Stromal cell of bone marrow (primary cell): ENCODE results near the gene KLHL40.

Source experiments
- DNase-seq: peaks from one replicate; pipeline ENCODE4 v3.0.0-alpha.2; 2012; ENCODE audit warnings: low read depth

KLHL40 gene

DNA sequence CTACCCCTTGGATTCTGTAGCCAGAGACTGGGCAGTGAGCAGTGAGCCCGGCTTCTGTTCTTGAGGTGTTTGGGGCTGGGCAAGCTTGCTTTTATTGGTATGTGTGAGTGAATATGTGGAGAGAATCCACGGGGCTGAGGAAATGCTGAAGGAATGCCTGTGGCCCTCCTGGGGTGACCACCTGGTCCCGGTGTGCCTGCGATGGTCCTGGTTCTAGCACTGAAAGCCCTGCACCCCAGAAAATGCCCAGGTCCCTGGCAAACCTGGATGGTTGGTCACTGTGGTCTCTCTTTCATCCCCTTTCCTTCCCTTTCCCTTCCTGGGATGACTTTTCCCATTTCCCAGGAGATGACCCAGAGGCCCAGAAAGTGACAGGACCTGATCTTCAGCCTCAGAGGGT lies 27.7 kb upstream of the KLHL40 start:
- DNase-seq = no peak

DNA sequence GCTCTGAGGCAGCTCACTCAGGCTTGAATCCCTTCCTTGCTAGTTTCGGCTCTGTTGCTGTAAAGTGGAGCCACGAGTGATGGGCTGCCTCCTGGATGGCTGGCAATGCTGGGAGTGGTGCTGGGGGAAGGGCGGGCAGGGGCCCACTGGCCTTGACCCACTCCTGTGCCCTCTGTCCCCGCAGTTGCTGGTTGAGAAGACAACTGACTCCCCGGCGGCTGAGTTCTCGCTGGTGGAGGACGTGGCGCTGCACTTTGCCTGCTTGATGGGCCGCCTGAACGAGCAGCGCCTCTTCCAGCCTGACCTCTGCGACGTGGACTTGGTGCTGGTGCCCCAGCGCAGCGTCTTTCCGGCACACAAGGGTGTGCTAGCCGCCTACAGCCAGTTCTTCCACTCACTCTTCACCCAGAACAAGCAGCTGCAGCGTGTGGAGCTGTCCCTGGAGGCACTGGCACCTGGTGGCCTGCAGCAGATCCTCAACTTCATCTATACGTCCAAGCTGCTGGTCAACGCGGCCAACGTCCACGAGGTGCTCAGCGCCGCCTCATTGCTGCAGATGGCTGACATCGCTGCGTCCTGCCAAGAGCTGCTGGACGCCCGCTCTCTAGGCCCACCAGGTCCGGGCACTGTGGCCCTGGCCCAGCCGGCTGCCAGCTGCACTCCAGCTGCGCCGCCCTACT lies 27.1 kb upstream of the KLHL40 start:
- DNase-seq = no peak

GRCh38 chr3:42658771-42659390 lies 26.5 kb upstream of the KLHL40 start:
- no peak for DNase-seq

DNA sequence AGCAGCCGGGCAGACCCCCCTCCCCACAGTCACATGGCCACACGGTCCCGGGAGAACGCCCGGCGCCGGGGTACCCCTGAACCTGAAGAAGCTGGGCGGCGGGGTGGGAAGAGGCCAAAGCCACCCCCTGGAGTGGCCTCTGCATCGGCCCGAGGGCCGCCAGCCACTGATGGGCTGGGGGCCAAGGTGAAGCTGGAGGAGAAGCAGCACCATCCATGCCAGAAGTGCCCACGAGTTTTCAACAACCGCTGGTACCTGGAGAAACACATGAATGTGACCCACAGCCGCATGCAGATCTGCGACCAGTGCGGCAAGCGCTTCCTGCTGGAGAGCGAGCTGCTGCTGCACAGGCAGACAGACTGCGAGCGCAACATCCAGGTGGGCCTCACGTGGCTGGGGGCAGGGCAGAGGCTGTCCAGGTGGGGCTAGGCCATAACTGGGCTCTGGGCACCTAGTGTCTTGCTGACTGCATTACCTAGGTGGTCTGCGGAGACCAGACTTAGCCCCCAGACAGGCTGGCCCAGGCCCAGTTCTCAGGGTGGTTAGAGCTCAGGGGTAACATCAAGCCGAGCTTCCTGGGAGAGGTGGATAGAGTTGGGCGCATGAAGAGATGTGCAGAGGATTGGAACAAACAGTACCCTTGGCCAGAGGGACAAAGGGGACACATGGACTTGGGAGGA lies 25.7 kb upstream of the KLHL40 start:
- DNase-seq = no peak

DNA sequence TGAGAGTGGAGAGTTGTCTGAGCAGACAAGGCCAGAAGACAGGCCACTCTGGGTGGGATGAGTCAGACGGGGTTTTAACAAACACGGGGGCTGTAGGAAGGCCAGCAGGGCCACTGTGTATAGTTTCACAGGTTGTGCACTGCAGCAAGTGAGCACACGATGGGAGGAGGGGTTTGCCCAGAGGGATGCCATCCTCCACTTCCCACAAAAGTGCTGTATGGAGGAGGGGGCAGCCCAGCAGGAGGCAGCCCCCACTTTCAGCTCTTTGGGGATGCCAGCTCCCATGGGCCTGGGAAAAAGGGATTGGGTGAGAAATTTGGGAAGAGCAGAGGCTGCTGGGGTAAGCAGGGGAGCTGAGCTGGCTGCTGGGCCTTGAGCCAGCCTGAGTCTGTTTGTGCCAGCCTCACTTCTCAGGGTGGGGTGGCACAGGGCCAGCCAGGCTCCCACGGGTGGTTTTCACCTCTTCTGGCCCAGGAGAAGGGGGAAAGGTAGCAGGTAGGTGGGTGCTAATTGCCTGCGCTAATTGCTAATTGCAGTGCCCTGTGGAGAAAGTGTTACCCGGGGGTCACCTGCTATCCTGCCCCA lies 25.1 kb upstream of the KLHL40 start:
- no peak for DNase-seq

- DNase-seq = no peak
These were observed 24.4 kb upstream of the KLHL40 start for GRCh38 chr3:42660898-42661297.

DNA sequence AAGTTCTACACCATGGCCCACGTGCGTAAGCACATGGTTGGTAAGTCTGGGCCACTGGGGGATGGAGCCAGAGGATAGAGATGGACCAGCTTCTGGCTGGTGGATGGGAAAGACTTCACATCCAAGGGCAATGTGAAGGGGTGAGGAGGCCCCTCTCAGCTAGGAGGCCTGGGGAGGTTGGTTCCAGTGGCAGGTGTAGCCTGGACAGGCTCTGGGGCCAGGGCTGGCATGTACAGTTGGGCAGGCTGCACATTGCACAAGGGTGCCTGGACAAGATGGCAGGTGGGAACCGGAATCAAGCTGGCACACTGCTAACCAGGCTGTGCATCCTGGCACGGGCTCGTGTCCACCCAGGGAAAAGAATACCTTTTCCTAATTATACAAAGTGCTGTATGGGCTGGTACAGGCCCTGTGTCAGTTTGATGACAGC lies 23.7 kb upstream of the KLHL40 start:
- no peak for DNase-seq

DNA sequence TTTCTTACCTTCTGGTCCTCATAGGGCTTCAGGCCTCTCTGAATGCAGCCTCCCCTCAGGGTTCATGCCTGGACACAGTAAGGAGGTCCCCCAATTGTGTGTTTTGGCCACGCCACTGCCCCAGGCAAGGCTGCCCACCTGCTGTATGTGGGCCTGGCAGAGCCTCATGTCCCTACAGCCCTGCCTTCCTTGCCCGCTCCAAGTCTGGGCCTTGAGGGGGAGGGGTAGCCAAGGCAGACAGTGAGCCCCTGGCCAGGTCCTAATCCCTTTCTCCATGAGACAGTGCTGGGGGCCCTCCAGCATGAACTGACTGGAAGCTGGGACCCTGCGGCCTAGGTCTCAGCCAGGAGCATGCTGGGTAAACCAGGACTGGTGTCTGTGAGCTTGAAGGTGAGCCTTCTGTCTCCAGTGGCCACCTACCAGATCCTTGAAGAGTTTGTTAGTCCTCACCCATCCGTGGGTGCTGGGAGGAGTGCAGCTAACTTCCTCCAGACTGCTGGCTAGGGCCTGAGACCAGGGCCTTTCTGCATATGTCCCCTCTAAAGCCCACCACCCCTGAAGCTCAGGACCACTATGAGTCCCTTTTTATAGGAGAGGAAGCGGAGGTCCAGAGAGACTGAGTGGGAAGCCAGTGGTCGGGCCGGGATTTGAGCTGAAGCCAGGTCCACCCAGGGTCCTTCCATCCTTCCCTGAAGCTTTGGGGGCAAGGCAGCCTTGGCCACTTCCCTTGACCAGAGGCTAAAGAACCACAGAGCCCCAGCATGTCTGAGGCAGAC lies 23.1 kb upstream of the KLHL40 start:
- DNase-seq = no peak

DNA sequence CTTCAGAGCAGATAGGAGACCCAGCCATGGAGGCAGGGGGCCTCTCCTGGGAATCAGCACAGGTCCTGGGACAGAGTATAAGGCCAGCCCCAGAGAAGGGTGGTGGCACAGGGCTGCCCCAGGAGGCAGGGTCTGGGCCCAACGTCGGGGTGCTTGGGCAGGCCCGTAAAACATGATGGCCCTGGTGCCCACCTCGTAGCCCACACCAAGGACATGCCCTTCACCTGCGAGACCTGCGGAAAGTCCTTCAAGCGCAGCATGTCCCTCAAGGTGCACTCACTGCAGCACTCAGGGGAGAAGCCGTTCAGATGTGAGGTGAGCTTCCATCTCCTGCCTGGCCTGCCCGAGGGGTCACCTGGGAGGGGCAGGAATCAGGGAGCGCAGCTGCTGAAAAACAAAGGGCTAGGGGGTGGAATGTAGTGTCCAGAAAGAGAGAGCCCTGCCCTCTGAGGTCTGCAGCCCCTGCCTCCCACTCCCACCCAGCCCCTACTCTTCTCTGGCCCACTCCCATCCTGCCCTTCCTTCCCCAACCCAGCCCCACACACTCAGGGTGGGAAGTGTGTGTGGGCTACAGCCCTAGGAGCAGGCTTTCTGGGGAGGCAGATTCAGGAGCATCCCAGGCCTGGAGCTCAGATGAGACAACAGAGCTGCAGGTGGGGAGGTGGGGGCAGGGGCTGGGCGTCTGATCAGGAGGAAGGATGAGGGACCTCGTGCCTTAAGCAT lies 22.4 kb upstream of the KLHL40 start:
- no peak for DNase-seq

GRCh38 chr3:42663581-42664437 lies 21.5 kb upstream of the KLHL40 start:
- DNase-seq = no peak

GRCh38 chr3:42664438-42664803 lies 20.9 kb upstream of the KLHL40 start:
- no peak for DNase-seq

DNA sequence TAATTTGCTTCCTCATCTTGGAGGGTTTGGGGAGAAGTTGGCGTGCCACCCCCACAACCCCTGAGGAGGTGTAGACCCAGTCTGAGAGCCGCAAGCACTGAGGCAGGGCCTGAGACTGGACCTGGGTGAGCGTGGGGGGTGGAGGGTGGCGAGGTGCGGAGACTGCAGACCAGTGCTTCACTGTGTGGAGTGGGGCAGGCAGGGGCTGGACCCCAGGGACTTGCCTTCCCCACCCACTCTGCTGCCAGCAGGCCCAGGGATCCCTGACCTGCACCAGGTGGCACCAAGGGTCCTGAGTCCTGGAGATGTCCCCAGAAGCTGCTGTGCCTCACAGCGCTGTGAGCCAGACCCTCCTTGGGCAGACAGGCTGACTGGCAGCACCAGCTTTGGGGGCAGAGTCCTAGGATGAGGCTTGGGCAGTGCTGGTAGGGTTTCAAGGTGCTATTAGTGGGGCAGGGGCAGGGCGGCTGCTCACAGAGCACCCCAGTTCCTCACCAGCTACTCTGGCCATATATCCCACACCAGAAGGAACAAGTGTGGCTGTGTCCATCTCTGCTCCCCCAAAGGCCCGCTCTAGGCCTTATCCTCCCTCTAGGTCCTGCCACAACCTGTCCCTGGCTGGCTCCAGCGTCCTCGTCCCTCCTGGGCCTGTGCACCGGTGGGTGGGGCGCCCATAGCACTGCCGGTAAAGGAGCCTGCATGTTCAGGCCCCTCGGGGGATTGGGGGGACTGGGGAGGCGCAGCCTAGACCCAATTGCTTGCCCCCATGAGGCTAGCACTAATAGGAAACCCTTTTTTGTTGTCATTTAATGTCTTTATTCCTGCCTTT lies 20.1 kb upstream of the KLHL40 start:
- DNase-seq = no peak

DNA sequence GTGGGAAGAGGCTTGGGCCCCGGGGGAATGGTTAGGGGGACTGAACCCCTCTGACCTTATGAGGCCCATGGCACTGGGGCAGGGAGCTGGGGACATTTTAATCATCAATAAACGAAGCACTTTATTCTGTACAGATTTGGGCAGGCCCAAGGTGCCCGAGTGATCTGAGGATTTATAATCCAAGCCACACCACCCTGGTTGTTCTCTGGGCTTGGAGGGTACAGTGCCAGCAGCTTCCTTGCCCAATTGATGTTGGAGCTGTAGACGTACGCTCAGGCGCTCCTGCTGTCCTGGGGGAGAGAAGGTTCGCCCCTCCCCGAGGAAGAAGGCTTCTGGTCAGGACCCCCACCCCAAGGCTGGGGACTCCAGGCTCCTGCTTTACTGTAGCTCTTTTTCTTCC lies 19.3 kb upstream of the KLHL40 start:
- DNase-seq = no peak

GRCh38 chr3:42666577-42666998 lies 18.7 kb upstream of the KLHL40 start:
- no peak for DNase-seq

DNA sequence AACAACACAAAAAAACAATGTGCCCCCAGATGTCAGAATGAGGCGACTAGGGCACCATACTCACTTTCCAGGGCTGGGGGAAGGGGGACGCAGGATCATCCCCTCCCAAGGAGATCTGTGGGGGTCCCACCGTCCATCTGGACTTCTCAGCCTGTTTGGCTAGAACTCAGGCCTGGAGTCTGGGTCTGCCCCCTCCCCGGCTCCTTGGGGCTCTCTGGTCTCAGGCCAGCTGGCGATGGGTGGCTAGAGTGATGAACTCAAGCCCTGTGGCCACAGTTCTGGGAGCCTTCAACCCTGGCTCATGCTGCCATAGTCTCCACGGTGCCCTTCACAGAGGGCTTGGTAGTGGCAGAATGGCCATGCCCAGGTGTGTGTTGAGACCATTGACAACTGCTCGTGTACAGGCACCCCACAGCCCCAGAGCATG lies 18.2 kb upstream of the KLHL40 start:
- DNase-seq = no peak

DNA sequence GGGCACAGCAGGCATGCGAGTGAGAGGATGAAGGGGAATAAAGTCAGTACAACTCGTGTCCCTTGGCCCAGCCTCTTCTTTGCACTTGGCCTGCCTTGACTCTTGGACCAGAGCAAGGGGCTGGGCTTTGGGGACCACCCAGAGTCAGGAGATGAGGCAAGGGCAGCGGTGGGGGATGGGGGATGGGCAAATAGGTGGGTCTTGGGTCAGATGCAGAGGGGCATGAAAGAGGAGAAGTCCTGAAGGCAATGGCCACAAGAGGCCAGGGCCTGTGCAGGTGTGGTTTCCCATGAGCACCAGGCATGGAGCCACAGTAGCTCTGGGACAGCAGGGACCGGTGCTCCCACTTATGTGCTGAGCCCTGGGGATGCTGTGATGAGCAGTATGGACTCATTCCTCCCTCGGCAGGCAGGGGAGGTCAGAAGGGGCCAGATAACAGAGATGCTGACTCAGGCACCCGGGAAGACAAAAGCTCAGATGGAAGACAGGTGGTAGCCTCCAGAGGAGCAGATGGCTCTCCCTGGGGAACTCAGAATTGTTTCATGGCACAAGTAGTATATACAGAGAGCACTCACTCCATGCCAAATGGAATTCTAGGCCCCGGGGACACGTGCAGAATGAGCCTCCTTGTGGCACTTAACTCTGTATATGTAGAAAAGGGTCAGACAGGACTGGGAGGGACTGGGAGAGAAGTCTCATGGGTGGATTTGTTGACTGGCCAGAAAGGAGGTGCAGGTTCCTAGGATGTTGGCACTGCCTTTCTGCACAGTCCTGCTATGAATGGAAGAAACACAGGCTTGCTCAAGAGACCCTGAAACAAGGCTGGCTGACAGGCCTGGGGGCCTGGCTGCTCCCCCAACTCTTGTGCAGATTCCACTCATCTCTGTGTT lies 17.6 kb upstream of the KLHL40 start:
- no peak for DNase-seq

DNA sequence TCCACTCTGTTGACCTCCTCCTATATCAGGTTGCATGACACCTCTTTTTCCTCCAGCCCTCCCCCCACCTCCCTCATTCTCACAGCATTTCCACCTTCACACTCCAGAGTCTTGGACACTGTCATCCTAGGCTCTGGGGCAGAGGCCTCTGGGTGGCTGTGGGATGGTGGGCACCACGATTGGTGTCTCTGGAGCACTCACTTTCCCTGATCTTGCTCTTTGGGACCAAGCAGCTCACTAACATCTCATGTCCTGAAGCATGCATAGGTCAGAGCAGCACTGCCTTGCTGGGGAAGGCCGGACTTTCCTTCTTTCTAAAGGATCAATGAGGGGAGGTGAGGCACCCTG lies 16.9 kb upstream of the KLHL40 start:
- DNase-seq = no peak

DNA sequence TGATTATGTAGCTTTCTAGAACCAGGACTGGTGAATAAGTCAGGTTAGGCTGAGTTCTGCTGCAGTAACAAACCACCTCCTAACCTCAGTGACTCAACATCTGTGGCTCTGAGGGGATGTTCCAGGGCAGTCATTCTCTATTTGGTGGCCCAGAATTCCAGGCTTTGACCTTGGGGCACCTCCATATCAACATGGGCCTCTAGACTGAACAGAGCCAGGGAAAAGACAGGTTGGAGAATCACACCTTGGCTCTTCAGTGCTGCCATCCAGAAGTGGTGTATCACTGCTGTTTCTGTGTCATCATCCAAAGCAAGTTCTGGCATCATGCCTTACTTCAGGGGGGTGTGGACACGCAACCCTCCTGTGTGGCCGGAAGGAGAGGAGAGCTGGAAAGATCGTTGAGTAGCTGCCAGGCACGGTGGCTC lies 16.5 kb upstream of the KLHL40 start:
- DNase-seq = no peak

DNA sequence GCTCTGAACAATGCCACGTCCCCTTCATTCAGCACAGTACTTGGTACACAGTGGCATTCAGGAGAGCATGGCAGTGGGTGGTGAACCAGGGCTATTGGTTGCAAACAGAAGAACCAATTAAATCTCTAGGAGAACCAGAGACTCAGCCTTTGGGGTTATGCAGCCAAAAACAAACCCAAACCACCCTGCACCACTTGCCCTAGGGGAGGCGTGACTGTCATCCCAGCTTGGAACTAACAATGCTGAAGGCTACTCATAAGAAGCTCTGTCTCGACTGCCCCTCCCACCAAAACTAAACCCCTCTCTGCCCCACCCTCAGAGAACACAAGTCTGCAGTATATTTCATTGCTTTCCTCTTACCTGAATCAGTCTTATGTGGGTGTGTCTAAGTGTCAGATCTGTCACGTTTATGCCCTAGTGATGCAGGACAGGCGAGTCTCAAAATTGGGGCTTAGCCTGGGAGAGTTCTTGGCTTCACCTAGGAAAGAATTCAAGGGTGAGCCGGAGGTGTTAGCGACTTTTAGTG lies 15.2 kb upstream of the KLHL40 start:
- no peak for DNase-seq
